BE2C (cell line): Measurements from ENCODE around the gene SNORC.

Source experiments
- DNase-seq: peaks from one replicate; pipeline ENCODE4 v3.0.0-alpha.2; 2020
- H3K27me3 ChIP-seq: fragments of 250-450 bp; sonication (Bioruptor Pico); 2 replicates; pipeline ENCODE4 v1.5.1; 2020; ENCODE audit warnings: mild to moderate bottlenecking
- H3K36me3 ChIP-seq: fragments of 250-450 bp; sonication (Bioruptor Pico); 2 replicates; pipeline ENCODE4 v1.5.1; 2020; ENCODE audit warnings: mild to moderate bottlenecking
- H3K4me1 ChIP-seq: fragments of 250-450 bp; sonication (Bioruptor Pico); 2 replicates; pipeline ENCODE4 v1.5.1; 2020
- H3K4me3 ChIP-seq: 2 replicates; pipeline ENCODE4 v1.5.1; 2011; ENCODE audit warnings: low read depth, low read length
- H3K9me3 ChIP-seq: fragments of 250-450 bp; sonication (Bioruptor Pico); 2 replicates; pipeline ENCODE4 v1.5.1; 2020
- CTCF ChIP-seq: IDR thresholded peaks from 2 replicates; pipeline ENCODE4 v1.5.1; 2012; ENCODE audit warnings: mild to moderate bottlenecking, low read depth, low read length

Gene SNORC

GRCh38 chr2:232870766-232871371, 805 bp downstream of the SNORC start:
- Histone ChIP-seq H3K4me1 (no peaks in the 10 kb centered on the region), H3K4me3 (no peak overlapping the region), H3K27me3 (peaks cover 7% of the 10 kb centered on the region), H3K9me3 (no peaks in the 10 kb centered on the region), H3K36me3 (no peaks in the 10 kb centered on the region)
- TF ChIP-seq CTCF, result no peak
- DNase-seq, result no peak

GRCh38 chr2:232871418-232871834, 1.4 kb downstream of the SNORC start:
- no peaks in the 10 kb centered on the region for H3K4me1 ChIP-seq
- DNase-seq, result no peak
- no peaks in the 10 kb centered on the region for H3K9me3 ChIP-seq
- H3K27me3 ChIP-seq, result peaks cover 11% of the 10 kb centered on the region
- no peak for TF ChIP-seq CTCF
- no peak overlapping the region for H3K4me3 ChIP-seq
- no peaks in the 10 kb centered on the region for H3K36me3 ChIP-seq

- no peaks in the 10 kb centered on the region for H3K4me1 ChIP-seq
Measured at GRCh38 chr2:232871835-232872736, 2.0 kb downstream of the SNORC start.

GRCh38 chr2:232872826-232873225, 2.8 kb downstream of the SNORC start:
- no peaks in the 10 kb centered on the region for H3K4me1 ChIP-seq

More at GRCh38 chr2:232871835-232872736, 2.0 kb downstream of the SNORC start:
- DNase-seq, result no peak
- Histone ChIP-seq H3K36me3 (no peaks in the 10 kb centered on the region), H3K4me3 (no peak overlapping the region), H3K27me3 (peaks cover 17% of the 10 kb centered on the region), H3K9me3 (no peaks in the 10 kb centered on the region)
- TF ChIP-seq CTCF, result no peak

GRCh38 chr2:232873292-232873908, 3.3 kb downstream of the SNORC start:
- Histone ChIP-seq H3K27me3 (peaks cover 20% of the 10 kb centered on the region), H3K4me1 (no peaks in the 10 kb centered on the region), H3K9me3 (no peaks in the 10 kb centered on the region), H3K36me3 (no peaks in the 10 kb centered on the region), H3K4me3 (no peak overlapping the region)
- DNase-seq, result no peak
- TF ChIP-seq CTCF, result no peak

More at GRCh38 chr2:232872826-232873225, 2.8 kb downstream of the SNORC start:
- Histone ChIP-seq H3K36me3 (no peaks in the 10 kb centered on the region), H3K4me3 (no peak overlapping the region), H3K27me3 (peaks cover 20% of the 10 kb centered on the region), H3K9me3 (no peaks in the 10 kb centered on the region)
- no peak for TF ChIP-seq CTCF
- no peak for DNase-seq
